ENCODE results near the gene PON2.
A peak's percentile ranks its signal among the peaks of the same experiment; 100 is the strongest.

Gene PON2

GRCh38 chr7:95441042-95441823 is 6.4 kb upstream of the PON2 start:
- no peak for DNase-seq

- no peak for DNase-seq
Measured at GRCh38 chr7:95440394-95441038, 5.7 kb upstream of the PON2 start.

GRCh38 chr7:95436407-95436806 is 1.6 kb upstream of the PON2 start:
- no peak for DNase-seq

GRCh38 chr7:95435422-95435780 is 573 bp upstream of the PON2 start:
- DNase-seq: no peak

GRCh38 chr7:95433952-95434556 is 774 bp downstream of the PON2 start:
- no peak for DNase-seq

GRCh38 chr7:95433129-95433528 is 1.7 kb downstream of the PON2 start:
- DNase-seq: no peak

- DNase-seq: no peak
Measured at GRCh38 chr7:95432606-95433005, 2.2 kb downstream of the PON2 start.

GRCh38 chr7:95430864-95431263 is 4.0 kb downstream of the PON2 start:
- no peak for DNase-seq

GRCh38 chr7:95429241-95429990 is 5.4 kb downstream of the PON2 start:
- DNase-seq: no peak

- DNase-seq: no peak
Measured at GRCh38 chr7:95427914-95428516, 6.8 kb downstream of the PON2 start.

- DNase-seq: peak; percentile 56
Measured at GRCh38 chr7:95427166-95427565, 7.7 kb downstream of the PON2 start.

GRCh38 chr7:95425694-95426093 is 9.1 kb downstream of the PON2 start:
- DNase-seq: no peak

GRCh38 chr7:95424716-95425115 is 10.1 kb downstream of the PON2 start:
- DNase-seq: no peak

- DNase-seq: no peak
Measured at GRCh38 chr7:95421847-95422444, 12.9 kb downstream of the PON2 start.

- peak; percentile 73 for DNase-seq
Measured at GRCh38 chr7:95421000-95421846, 13.6 kb downstream of the PON2 start.

- DNase-seq: no peak
Measured at GRCh38 chr7:95412075-95412474, 22.8 kb downstream of the PON2 start.

GRCh38 chr7:95411666-95412065 is 23.2 kb downstream of the PON2 start:
- DNase-seq: no peak

GRCh38 chr7:95411036-95411435 is 23.8 kb downstream of the PON2 start:
- no peak for DNase-seq

GRCh38 chr7:95407751-95408150 is 27.1 kb downstream of the PON2 start:
- DNase-seq: no peak

- no peak for DNase-seq
Measured at GRCh38 chr7:95405800-95406199, 29.0 kb downstream of the PON2 start.

- DNase-seq: no peak
Measured at GRCh38 chr7:95405208-95405607, 29.6 kb downstream of the PON2 start.

All from midbrain (tissue), 1 donor.